CD4-positive, CD25-positive, alpha-beta regulatory T cell (primary cell): ENCODE data around the gene SELENOM. TPM values are rescaled to one million over a fixed set of nuclear protein-coding genes. Genes with fewer than 3 reads are reported as not detected.

Source experiments
- ATAC-seq, 2 donors: fragments of 150-1000 bp; cut with Tn5 transposase; one replicate each; pipeline ENCODE4 v1.10.0; 2021; ENCODE audit warnings: low read depth in 2 of 2, moderate number of reproducible peaks in 2 of 2, moderate library complexity in 1 of 2
- DNase-seq, 3 donors: peaks; one replicate each; pipeline versions ENCODE4 v3.0.0 to v3.0.0-alpha.2; 2012 to 2022; ENCODE audit warnings: mixed read lengths in 1 of 3
- H3K27ac ChIP-seq: one replicate; pipeline ENCODE4 v1.7.0; 2013; ENCODE audit warnings: mild to moderate bottlenecking, low read length; ENCODE audit not compliant: insufficient read depth, poor library complexity, severe bottlenecking
- H3K27me3 ChIP-seq: one replicate; pipeline ENCODE4 v1.7.0; 2013; ENCODE audit warnings: low read length; ENCODE audit not compliant: control insufficient read depth, insufficient read depth
- H3K36me3 ChIP-seq: one replicate; pipeline ENCODE4 v1.7.0; 2013; ENCODE audit warnings: mild to moderate bottlenecking, low read length, moderate library complexity; ENCODE audit not compliant: control insufficient read depth, insufficient read depth
- H3K4me1 ChIP-seq: 2 replicates; pipeline ENCODE4 v1.7.0; 2013; ENCODE audit warnings: mild to moderate bottlenecking, low read length; ENCODE audit not compliant: insufficient read depth, control insufficient read depth, poor library complexity, severe bottlenecking
- H3K4me3 ChIP-seq: one replicate; pipeline ENCODE4 v1.7.0; 2013; ENCODE audit warnings: low read depth, mild to moderate bottlenecking, low read length, moderate library complexity
- H3K9me3 ChIP-seq, 2 experiments: 1 replicate in 1 of 2; 2 replicates in 1 of 2; pipeline ENCODE4 v1.7.0; 2013; ENCODE audit warnings: low read length in 2 of 2, mild to moderate bottlenecking in 1 of 2, moderate library complexity in 1 of 2; ENCODE audit not compliant: control insufficient read depth in 2 of 2
- H3K27ac Mint-ChIP-seq, 3 donors: one replicate each; pipeline ENCODE4 v1.8.0; 2020 to 2022; ENCODE audit warnings: mild to moderate bottlenecking in 3 of 3, mixed read lengths in 3 of 3, moderate library complexity in 2 of 3
- H3K27me3 Mint-ChIP-seq: one replicate; pipeline ENCODE4 v1.8.0; 2022; ENCODE audit warnings: mild to moderate bottlenecking, mixed read lengths
- H3K36me3 Mint-ChIP-seq: one replicate; pipeline ENCODE4 v1.8.0; 2020; ENCODE audit warnings: mixed read lengths
- H3K4me1 Mint-ChIP-seq, 4 donors: one replicate each; pipeline ENCODE4 v1.8.0; 2020 to 2022; ENCODE audit warnings: mixed read lengths in 4 of 4, mild to moderate bottlenecking in 1 of 4
- H3K4me3 Mint-ChIP-seq, 4 donors: one replicate each; pipeline ENCODE4 v1.8.0; 2020 to 2022; ENCODE audit warnings: mild to moderate bottlenecking in 4 of 4, mixed read lengths in 4 of 4, moderate library complexity in 3 of 4
- H3K9me3 Mint-ChIP-seq, 7 donors: one replicate each; pipeline ENCODE4 v1.8.0; 2020 to 2022; ENCODE audit warnings: mixed read lengths in 7 of 7, mild to moderate bottlenecking in 3 of 7, moderate library complexity in 2 of 7
- polyA plus RNA-seq, 4 donors: library from polyadenylated mRNA; unstranded; fragments of 300-500 nt; fragmentation: Illumina TruSeq; gene quantifications; one replicate each; pipeline ENCODE4 v1.2.3, GENCODE V29; 2021
- total RNA-seq: library from RNA; stranded (reverse); gene quantifications from one replicate; pipeline ENCODE4 v1.2.3, GENCODE V29; 2022

Gene SELENOM
- total and polyA plus RNA-seq, 5 donors from 2014 or later, result 30.6 to 142 (median 126) TPM

GRCh38 chr22:31124811-31125465 lies 17.6 kb upstream of the SELENOM start:
- H3K9me3 ChIP-seq, result no peaks in the 10 kb centered on the region
- H3K4me1 Mint-ChIP-seq, result peaks cover 0 to 7% (median 2%) of the 10 kb centered on the region in 4 donors
- no peak overlapping the region for H3K4me3 Mint-ChIP-seq
- H3K27me3 ChIP-seq, result no peaks in the 10 kb centered on the region
- ATAC-seq (no peak), DNase-seq (no peak)
- no peak overlapping the region for H3K27ac ChIP-seq
- peaks cover 10% of the 10 kb centered on the region for H3K27me3 Mint-ChIP-seq
- H3K9me3 Mint-ChIP-seq, result no peaks in the 10 kb centered on the region
- no peaks in the 10 kb centered on the region for H3K36me3 ChIP-seq
- no peaks in the 10 kb centered on the region for H3K36me3 Mint-ChIP-seq
- H3K4me3 ChIP-seq, result no peak overlapping the region
- no peak overlapping the region for H3K27ac Mint-ChIP-seq
- no peaks in the 10 kb centered on the region for H3K4me1 ChIP-seq

GRCh38 chr22:31124290-31124689 lies 16.9 kb upstream of the SELENOM start:
- no peak overlapping the region for H3K27ac ChIP-seq
- H3K36me3 ChIP-seq, result no peaks in the 10 kb centered on the region
- no peaks in the 10 kb centered on the region for H3K27me3 ChIP-seq
- H3K4me3 ChIP-seq, result no peak overlapping the region
- Mint-ChIP-seq H3K27ac (peak overlapping the region in 1 of 3 donors; percentile 36), H3K36me3 (no peaks in the 10 kb centered on the region), H3K4me3 (no peak overlapping the region), H3K4me1 (peaks cover 0 to 7% (median 2%) of the 10 kb centered on the region in 4 donors), H3K27me3 (peaks cover 10% of the 10 kb centered on the region), H3K9me3 (no peaks in the 10 kb centered on the region)
- no peaks in the 10 kb centered on the region for H3K9me3 ChIP-seq
- no peak for DNase-seq
- no peaks in the 10 kb centered on the region for H3K4me1 ChIP-seq
- ATAC-seq, result no peak

- no peak overlapping the region for H3K27ac Mint-ChIP-seq
- H3K27me3 Mint-ChIP-seq, result peaks cover 10% of the 10 kb centered on the region
- H3K27ac ChIP-seq, result no peak overlapping the region
- H3K27me3 ChIP-seq, result no peaks in the 10 kb centered on the region
- H3K36me3 Mint-ChIP-seq, result no peaks in the 10 kb centered on the region
- peaks cover 0 to 7% (median 2%) of the 10 kb centered on the region in 4 donors for H3K4me1 Mint-ChIP-seq
- H3K4me3 Mint-ChIP-seq, result no peak overlapping the region
- no peaks in the 10 kb centered on the region for H3K36me3 ChIP-seq
- ATAC-seq (no peak), DNase-seq (no peak)
- no peak overlapping the region for H3K4me3 ChIP-seq
- H3K9me3 ChIP-seq, result no peaks in the 10 kb centered on the region
- H3K9me3 Mint-ChIP-seq, result no peaks in the 10 kb centered on the region
- H3K4me1 ChIP-seq, result no peaks in the 10 kb centered on the region
These were observed 15.9 kb upstream of the SELENOM start for GRCh38 chr22:31123292-31123602.

GRCh38 chr22:31122532-31123291 lies 15.3 kb upstream of the SELENOM start, which contains the start of gene INPP5J:
Gene INPP5J, plus strand, starts transcription at chr22:31122966. Its CDS starts 49 bp downstream, at chr22:31123015.
- peaks cover 10% of the 10 kb centered on the region for H3K27me3 Mint-ChIP-seq
- DNase-seq (no peak), ATAC-seq (no peak)
- Histone ChIP-seq H3K27ac (no peak within 1 kb of the TSS), H3K4me3 (no peak within 1 kb of the TSS), H3K36me3 (no peaks in the 10 kb centered on the region), H3K4me1 (no peaks in the 10 kb centered on the region), H3K27me3 (no peaks in the 10 kb centered on the region), H3K9me3 (no peaks in the 10 kb centered on the region)
- no peak within 1 kb of the TSS for H3K4me3 Mint-ChIP-seq
- H3K4me1 Mint-ChIP-seq, result peaks cover 0 to 7% (median 1%) of the 10 kb centered on the region in 4 donors
- H3K9me3 Mint-ChIP-seq, result no peaks in the 10 kb centered on the region
- peak within 1 kb of the TSS in 1 of 3 donors; percentile 1 for H3K27ac Mint-ChIP-seq
- no peaks in the 10 kb centered on the region for H3K36me3 Mint-ChIP-seq

- Histone ChIP-seq H3K27ac (no peak overlapping the region), H3K27me3 (no peaks in the 10 kb centered on the region), H3K4me1 (no peaks in the 10 kb centered on the region), H3K4me3 (no peak overlapping the region), H3K9me3 (no peaks in the 10 kb centered on the region), H3K36me3 (no peaks in the 10 kb centered on the region)
- Mint-ChIP-seq H3K4me3 (no peak overlapping the region), H3K4me1 (peaks cover 0 to 7% (median 1%) of the 10 kb centered on the region in 4 donors), H3K9me3 (no peaks in the 10 kb centered on the region), H3K27ac (no peak overlapping the region), H3K27me3 (peaks cover 10% of the 10 kb centered on the region), H3K36me3 (no peaks in the 10 kb centered on the region)
- ATAC-seq (no peak), DNase-seq (no peak)
These were observed 14.8 kb upstream of the SELENOM start for GRCh38 chr22:31122196-31122531.

GRCh38 chr22:31121403-31121802 lies 14.0 kb upstream of the SELENOM start:
- Histone ChIP-seq H3K27me3 (no peaks in the 10 kb centered on the region), H3K9me3 (no peaks in the 10 kb centered on the region), H3K4me3 (no peak overlapping the region), H3K27ac (no peak overlapping the region), H3K4me1 (no peaks in the 10 kb centered on the region), H3K36me3 (no peaks in the 10 kb centered on the region)
- no peak overlapping the region for H3K4me3 Mint-ChIP-seq
- peaks cover 10% of the 10 kb centered on the region for H3K27me3 Mint-ChIP-seq
- H3K9me3 Mint-ChIP-seq, result no peaks in the 10 kb centered on the region
- no peaks in the 10 kb centered on the region for H3K36me3 Mint-ChIP-seq
- ATAC-seq, result no peak
- no peak for DNase-seq
- peaks cover 0 to 7% (median 1%) of the 10 kb centered on the region in 4 donors for H3K4me1 Mint-ChIP-seq
- H3K27ac Mint-ChIP-seq, result peak overlapping the region in 1 of 3 donors; percentile 32

GRCh38 chr22:31120642-31121041 lies 13.3 kb upstream of the SELENOM start:
- peaks cover 0 to 7% (median 1%) of the 10 kb centered on the region in 4 donors for H3K4me1 Mint-ChIP-seq
- no peak overlapping the region for H3K27ac ChIP-seq
- H3K4me3 Mint-ChIP-seq, result no peak overlapping the region
- H3K27me3 ChIP-seq, result no peaks in the 10 kb centered on the region
- H3K36me3 ChIP-seq, result no peaks in the 10 kb centered on the region
- peaks cover 10% of the 10 kb centered on the region for H3K27me3 Mint-ChIP-seq
- DNase-seq (no peak), ATAC-seq (no peak)
- H3K4me3 ChIP-seq, result no peak overlapping the region
- no peaks in the 10 kb centered on the region for H3K9me3 Mint-ChIP-seq
- H3K4me1 ChIP-seq, result no peaks in the 10 kb centered on the region
- H3K9me3 ChIP-seq, result no peaks in the 10 kb centered on the region
- peak overlapping the region in 1 of 3 donors; percentile 48 for H3K27ac Mint-ChIP-seq
- no peaks in the 10 kb centered on the region for H3K36me3 Mint-ChIP-seq

GRCh38 chr22:31120230-31120629 lies 12.9 kb upstream of the SELENOM start:
- H3K36me3 Mint-ChIP-seq, result no peaks in the 10 kb centered on the region
- Histone ChIP-seq H3K27ac (no peak overlapping the region), H3K4me1 (no peaks in the 10 kb centered on the region), H3K4me3 (no peak overlapping the region), H3K27me3 (no peaks in the 10 kb centered on the region), H3K9me3 (no peaks in the 10 kb centered on the region), H3K36me3 (no peaks in the 10 kb centered on the region)
- no peak for ATAC-seq
- no peak for DNase-seq
- H3K9me3 Mint-ChIP-seq, result no peaks in the 10 kb centered on the region
- peak overlapping the region in 2 of 3 donors; percentile 27 to 48 for H3K27ac Mint-ChIP-seq
- peaks cover 0 to 7% (median 1%) of the 10 kb centered on the region in 4 donors for H3K4me1 Mint-ChIP-seq
- H3K27me3 Mint-ChIP-seq, result peaks cover 10% of the 10 kb centered on the region
- H3K4me3 Mint-ChIP-seq, result no peak overlapping the region
